GM12878 (cell line): ENCODE data around the gene MAGI1. TPM values are rescaled to one million over a fixed set of nuclear protein-coding genes. Genes with fewer than 3 reads are reported as not detected.

ENCODE experiments used
- ATAC-seq: fragments of 200-7000 bp; cut with Tn5 transposase; 3 replicates; pipeline ENCODE4 v1.9.1; 2020; ENCODE audit warnings: mild to moderate bottlenecking, moderate library complexity
- BruUV-seq: library from RNA; stranded (reverse); fragments of 400-500 nt; replicated peaks from 2 replicates; lab custom pipeline; 2021; lab: Mats Ljungman, UMichigan
- CTCF ChIA-PET: fragments of 300-600 bp; sonication (Branson Sonifier 250); formaldehyde crosslinking; extraction: SDS; loops from one replicate; lab custom pipeline; 2021; ENCODE audit warnings: inconsistent platforms; lab: Yijun Ruan, JAX
- POLR2A ChIA-PET: fragments of 350-600 bp; formaldehyde crosslinking; extraction: SDS; loops from one replicate; lab custom pipeline; 2021; ENCODE audit warnings: inconsistent platforms; lab: Charles Lee
- RAD21 ChIA-PET: fragments of 300-600 bp; sonication (Branson Sonifier 250); formaldehyde crosslinking; loops from one replicate; lab custom pipeline; 2023; ENCODE audit warnings: antibody characterized with exemption; ENCODE audit not compliant: unreplicated experiment; lab: Charles Lee
- SMC1A ChIA-PET: fragments of 300-600 bp; sonication (Branson Sonifier 250); formaldehyde crosslinking; loops from one replicate; lab custom pipeline; 2023; ENCODE audit not compliant: unreplicated experiment, uncharacterized antibody; lab: Charles Lee
- DNase-seq: peaks from one replicate; pipeline ENCODE4 v3.0.0-alpha.2; 2011; ENCODE audit warnings: low read depth, low spot score
- FAIRE-seq: peaks from 3 replicates; lab custom pipeline; 2011; peaks lifted over from hg19 to GRCh38; lab: Jason Lieb, UNC
- H2AFZ ChIP-seq: 2 replicates; pipeline ENCODE4 v1.6.0; 2011; ENCODE audit warnings: low read depth, low read length, control low read depth; ENCODE audit not compliant: control insufficient read depth
- H3K27ac ChIP-seq: 2 replicates; pipeline ENCODE4 v1.5.1; 2011; ENCODE audit warnings: control low read depth; ENCODE audit not compliant: control insufficient read depth, insufficient read depth
- H3K27me3 ChIP-seq, 2 experiments: replicated peaks in 1 of 2; 2 replicates each; pipeline versions ENCODE4 v1.6.0 to v1.6.1; 2011; ENCODE audit warnings: low read length in 1 of 2; ENCODE audit not compliant: control insufficient read depth in 2 of 2, insufficient read depth in 2 of 2
- H3K36me3 ChIP-seq, 2 experiments: 2 replicates each; pipeline ENCODE4 v1.5.1; 2011; ENCODE audit warnings: low read length in 1 of 2; ENCODE audit not compliant: control insufficient read depth in 2 of 2, insufficient read depth in 2 of 2
- H3K4me1 ChIP-seq: 2 replicates; pipeline ENCODE4 v1.6.1; 2011; ENCODE audit warnings: mild to moderate bottlenecking, low read length, moderate library complexity, mixed read lengths; ENCODE audit not compliant: control insufficient read depth, insufficient read depth
- H3K4me2 ChIP-seq: 2 replicates; pipeline ENCODE4 v1.6.0; 2011; ENCODE audit warnings: control low read depth; ENCODE audit not compliant: control insufficient read depth, insufficient read depth
- H3K4me3 ChIP-seq: fragments of 200-600 bp; sonication (generic); 2 replicates; pipeline ENCODE4 v1.5.1; 2016
- H3K79me2 ChIP-seq: 2 replicates; pipeline ENCODE4 v1.6.0; 2011; ENCODE audit warnings: low read length; ENCODE audit not compliant: control insufficient read depth, insufficient read depth
- H3K9ac ChIP-seq: 2 replicates; pipeline ENCODE4 v1.8.0; 2011; ENCODE audit warnings: low read length, control low read depth, mixed read lengths; ENCODE audit not compliant: control insufficient read depth, insufficient read depth
- H3K9me3 ChIP-seq: replicated peaks from 3 replicates; pipeline ENCODE4 v1.5.1; 2011; ENCODE audit warnings: mild to moderate bottlenecking, low read length; ENCODE audit not compliant: control insufficient read depth, insufficient read depth
- H4K20me1 ChIP-seq: 2 replicates; pipeline ENCODE4 v1.6.0; 2011; ENCODE audit not compliant: control insufficient read depth, insufficient read depth
- FOS ChIP-seq: IDR thresholded peaks from 3 replicates; pipeline ENCODE4 v1.6.1; 2011; ENCODE audit warnings: borderline replicate concordance; ENCODE audit not compliant: insufficient read length; ENCODE audit errors: extremely low read depth
- IKZF1 ChIP-seq: fragments of 450-650 bp; conservative IDR thresholded peaks from 2 replicates; pipeline ENCODE4 v1.6.1; 2017; ENCODE audit warnings: antibody characterized with exemption, mild to moderate bottlenecking
- IRF4 ChIP-seq: IDR thresholded peaks from 2 replicates; pipeline ENCODE4 v1.6.1; 2011; ENCODE audit warnings: low read depth, low read length
- MLLT1 ChIP-seq: fragments of 450-650 bp; IDR thresholded peaks from 2 replicates; pipeline ENCODE4 v1.6.1; 2016; ENCODE audit warnings: mild to moderate bottlenecking
- NFXL1 ChIP-seq: fragments of 450-650 bp; IDR thresholded peaks from 2 replicates; pipeline ENCODE4 v1.6.1; 2017; ENCODE audit warnings: antibody characterized with exemption, mild to moderate bottlenecking, borderline replicate concordance
- NRF1 ChIP-seq: conservative IDR thresholded peaks from 2 replicates; pipeline ENCODE4 v1.6.1; 2011; ENCODE audit warnings: mild to moderate bottlenecking, low read depth, low read length, improper control_type of control experiment
- PKNOX1 ChIP-seq: fragments of 450-650 bp; IDR thresholded peaks from 2 replicates; pipeline ENCODE4 v1.6.1; 2016; ENCODE audit warnings: mild to moderate bottlenecking
- POLR2A ChIP-seq: IDR thresholded peaks from 2 replicates; pipeline ENCODE4 v1.6.1; 2011; ENCODE audit warnings: low read depth, mild to moderate bottlenecking, low read length
- POU2F2 ChIP-seq: IDR thresholded peaks from 3 replicates; pipeline ENCODE4 v1.6.1; 2011; ENCODE audit warnings: low read depth, mild to moderate bottlenecking, low read length, borderline replicate concordance
- SMAD1 ChIP-seq: fragments of 450-650 bp; IDR thresholded peaks from 2 replicates; pipeline ENCODE4 v1.6.1; 2018; ENCODE audit warnings: mild to moderate bottlenecking, low read depth; ENCODE audit not compliant: partially characterized antibody
- SMARCA5 ChIP-seq: fragments of 450-650 bp; IDR thresholded peaks from 2 replicates; pipeline ENCODE4 v1.6.1; 2017; ENCODE audit warnings: mild to moderate bottlenecking
- SP1 ChIP-seq: IDR thresholded peaks from one replicate; pipeline ENCODE4 v1.6.1; 2011; ENCODE audit warnings: low read depth, low read length
- ZBTB40 ChIP-seq: fragments of 450-650 bp; IDR thresholded peaks from 2 replicates; pipeline ENCODE4 v1.6.1; 2016; ENCODE audit warnings: mild to moderate bottlenecking, moderate library complexity, borderline replicate concordance
- ZNF207 ChIP-seq: fragments of 450-650 bp; IDR thresholded peaks from 2 replicates; pipeline ENCODE4 v1.6.1; 2014; ENCODE audit warnings: antibody characterized with exemption, mild to moderate bottlenecking, borderline replicate concordance
- ZNF384 ChIP-seq: IDR thresholded peaks from 2 replicates; pipeline ENCODE4 v1.6.1; 2012; ENCODE audit warnings: low read depth, mild to moderate bottlenecking, low read length, improper control_type of control experiment, borderline replicate concordance
- ZNF687 ChIP-seq: fragments of 450-650 bp; IDR thresholded peaks from 2 replicates; pipeline ENCODE4 v1.6.1; 2017; ENCODE audit warnings: mild to moderate bottlenecking, moderate library complexity
- WGBS: methylation state at CpG from one replicate; pipeline ENCODE4 v1.1.6; 2016; ENCODE audit warnings: low lambda C conversion rate; ENCODE audit not compliant: insufficient replicate concordance, insufficient coverage; ENCODE audit errors: missing lambda C conversion rate; 5-methylcytosine and 5-hydroxymethylcytosine counted together
- in situ Hi-C: fragments of 300-500 bp; cut with MboI; formaldehyde crosslinking; loops from 9 replicates; pipeline ENCODE4 v1.14.3; 2018; ENCODE audit warnings: mixed read lengths
- intact Hi-C: fragments of 100-400 bp; cut with micrococcal nuclease; formaldehyde crosslinking; loops from one replicate; pipeline ENCODE4 v1.14.2; 2022; ENCODE audit not compliant: unreplicated experiment
- polyA plus RNA-seq, 11 experiments: library from polyadenylated mRNA; depleted of rRNA in 4 of 11; unstranded in 6 of 11; stranded (reverse) in 5 of 11; fragments of >200 nt; fragmentation: Nextera tagmentation in 4 of 11; fragmentation: Illumina TruSeq in 1 of 11; extraction: Ambion mirVana in 4 of 11; extraction: Trizol in 1 of 11; gene quantifications; 1 replicate in 1 of 11; 2 replicates in 10 of 11; pipeline versions ENCODE4 v1.2.1 to v1.2.3, GENCODE V29; 2011 to 2016; ENCODE audit warnings: inconsistent platforms in 2 of 11, missing spikeins in 2 of 11, low read depth in 1 of 11
- total RNA-seq, 4 experiments: library from RNA; depleted of rRNA in 3 of 4; stranded (reverse); fragments of >200 nt in 3 of 4; fragmentation: Illumina TruSeq in 1 of 4; extraction: Trizol in 1 of 4; gene quantifications; 2 replicates each; pipeline versions ENCODE4 v1.2.1 to v1.2.3, GENCODE V29; 2013 to 2021

MAGI1 gene
- total and polyA plus RNA-seq, 10 of the 15 experiments (the other 5 are each of a cell fraction or from before 2014, with no cell fraction given) = 0.02 to 3.3 (median 0.29) TPM; not detected in 1

GRCh38 chr3:65402597-65402996, 636.1 kb downstream of the MAGI1 start:
- SMC1A ChIA-PET = no interaction called here
- CTCF ChIA-PET = no interaction called here
- no peak for FAIRE-seq
- H3K36me3 ChIP-seq = no peaks in the 10 kb centered on the region
- H3K9me3 ChIP-seq = no peaks in the 10 kb centered on the region
- intact Hi-C loops (no loop called here), in situ Hi-C loops (no loop called here)
- no peaks in the 10 kb centered on the region for H3K27me3 ChIP-seq
- no peak for DNase-seq
- ATAC-seq = no peak
- no peak overlapping the region for H3K4me2 ChIP-seq
- POLR2A ChIA-PET = no interaction called here
- no peaks in the 10 kb centered on the region for H3K4me1 ChIP-seq
- H2AFZ ChIP-seq = no peak overlapping the region
- 14% methylated on average over 7 of the region's 7 CpGs for WGBS
- H3K27ac ChIP-seq = no peak overlapping the region
- H4K20me1 ChIP-seq = no peaks in the 10 kb centered on the region
- RAD21 ChIA-PET = no interaction called here
- no TSS peak for BruUV-seq
- H3K4me3 ChIP-seq = no peak overlapping the region
- H3K79me2 ChIP-seq = no peaks in the 10 kb centered on the region
- H3K9ac ChIP-seq = no peak overlapping the region
- TF ChIP-seq PKNOX1 = no peak
- TF ChIP-seq ZNF687 = no peak
- no peak for TF ChIP-seq SMAD1
- no peak for TF ChIP-seq POU2F2
- TF ChIP-seq SP1 = no peak
- no peak for TF ChIP-seq SMARCA5
- TF ChIP-seq ZNF207 = no peak
- TF ChIP-seq ZBTB40 = no peak
- no peak for TF ChIP-seq ZNF384
- TF ChIP-seq POLR2A = no peak
- no peak for TF ChIP-seq IRF4
- no peak for TF ChIP-seq NRF1
- no peak for TF ChIP-seq FOS
- TF ChIP-seq NFXL1 = no peak
- TF ChIP-seq IKZF1 = no peak
- no peak for TF ChIP-seq MLLT1
